ENCODE results near the gene SLC22A17. TPM values are rescaled to one million over a fixed set of nuclear protein-coding genes. Genes with fewer than 3 reads are reported as not detected.

Gene SLC22A17
- total and polyA plus RNA-seq, 2 of the 8 experiments (the other 6 are each of a cell fraction or from before 2014, with no cell fraction given), result 43.0 to 49.0 TPM

DNA sequence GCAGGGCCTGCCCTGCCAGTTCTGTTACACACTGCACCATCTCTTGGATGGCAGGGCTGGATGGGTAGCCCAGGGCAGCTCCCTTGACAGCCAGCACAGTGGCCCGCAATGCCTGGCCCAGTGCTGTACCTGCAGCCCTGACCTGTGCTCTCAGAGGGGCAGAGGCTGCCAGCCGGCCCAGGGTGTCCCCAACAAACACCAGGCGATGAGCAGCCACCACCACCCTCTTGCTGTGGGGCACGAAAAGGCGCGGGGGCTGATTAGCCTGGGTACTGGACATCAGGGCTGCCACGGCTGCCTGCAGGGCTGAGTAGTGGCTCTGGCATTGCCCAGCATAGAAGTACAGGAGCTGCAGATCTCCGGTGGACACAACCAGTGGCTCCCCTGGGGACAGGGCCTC is 4.6 kb upstream of the SLC22A17 start:
- H3K27ac ChIP-seq (ENCODE audit: low read depth, low read length), result no peak overlapping the region

More for the DNA sequence above, 4.6 kb upstream of the SLC22A17 start:
- no peak overlapping the region for H2BK12ac ChIP-seq (ENCODE audit: low read depth, low read length)
- no peak overlapping the region for H3K23ac ChIP-seq (ENCODE audit: insufficient read length)
- no peak overlapping the region for H2BK5ac ChIP-seq (ENCODE audit: low read depth, low read length)
- H3K23me2 ChIP-seq (ENCODE audit: low read depth, low read length), result peaks cover 2% of the 10 kb centered on the region; the same call in 1 of the 2 replicates
- no peaks in the 10 kb centered on the region for H3K9me3 ChIP-seq (ENCODE audit: insufficient read depth in 2 of 2, low read depth in 1 of 2, low read length in 1 of 2)
- DNase-seq (ENCODE audit: low read depth in 1 of 2, low spot score in 2 of 2) (no peak), FAIRE-seq (no peak)
- no peak overlapping the region for H3K18ac ChIP-seq (ENCODE audit: extremely low read depth, low read length)
- H4K20me1 ChIP-seq (replicated peaks in 1 of 2; ENCODE audit: control insufficient read depth in 1 of 2, insufficient read depth in 2 of 2, low read length in 2 of 2), result peaks cover 8 to 10% of the 10 kb centered on the region in 2 experiments
- TF ChIP-seq CBX5 (IDR thresholded peaks at IDR 0.05; ENCODE audit: low read depth, low read length), result no peak
- no peak for TF ChIP-seq JUN (IDR thresholded peaks at IDR 0.05; ENCODE audit: low read depth, low read length)
- no peak for TF ChIP-seq HDAC2 (IDR thresholded peaks at IDR 0.05; ENCODE audit: borderline replicate concordance in 1 of 2, low read depth in 2 of 2, low read length in 2 of 2)
- no peak overlapping the region for H3K4ac ChIP-seq (replicated peaks; ENCODE audit: insufficient read length, low read depth, low read length)
- H3K9ac ChIP-seq (replicated peaks in 1 of 4; ENCODE audit: extremely low read depth in 1 of 4, low read depth in 3 of 4, low read length in 3 of 4), result no peak overlapping the region
- H3K27me3 ChIP-seq (replicated peaks in 1 of 4; ENCODE audit: control insufficient read depth in 3 of 4, extremely low read depth in 1 of 4, insufficient read depth in 3 of 4, low read length in 3 of 4), result peaks cover 0 to 8% (median 4%) of the 10 kb centered on the region in 4 experiments; a peak in 4 of 7 replicates
- no peak overlapping the region for H2AK5ac ChIP-seq (ENCODE audit: low read depth, low read length)
- H2BK120ac ChIP-seq (replicated peaks; ENCODE audit: low read depth, low read length), result no peak overlapping the region
- POLR2A ChIA-PET (ENCODE audit: partially characterized antibody), result interaction anchor here (1.7 kb wide), 1 partner anchor 36 kb away, joined by 5 read pairs; the partner anchor contains the start of gene PABPN1
- H3K79me1 ChIP-seq (ENCODE audit: low read depth, low read length), result no peaks in the 10 kb centered on the region
- no peak overlapping the region for H3K56ac ChIP-seq (replicated peaks; ENCODE audit: insufficient read length, low read depth, low read length)
- no peak overlapping the region for H3K4me2 ChIP-seq (ENCODE audit: insufficient read depth in 1 of 2, low read depth in 2 of 2, low read length in 2 of 2)
- no peak overlapping the region for H3K14ac ChIP-seq (ENCODE audit: insufficient read length)
- no peak overlapping the region for H4K91ac ChIP-seq (replicated peaks; ENCODE audit: insufficient read length, low read length)
- H2AFZ ChIP-seq (ENCODE audit: low read length), result no peak overlapping the region
- H3K36me3 ChIP-seq (ENCODE audit: control insufficient read depth in 2 of 4, insufficient read depth in 4 of 4, low read length in 3 of 4), result peaks cover 0 to 22% (median 10%) of the 10 kb centered on the region in 4 experiments; a peak in 4 of 8 replicates
- H3K79me2 ChIP-seq (ENCODE audit: control insufficient read depth in 1 of 2, insufficient read depth in 2 of 2, low read length in 2 of 2), result no peaks in the 10 kb centered on the region
- H4K5ac ChIP-seq (ENCODE audit: insufficient read length, low read depth, low read length), result no peak overlapping the region
- CTCF ChIA-PET (ENCODE audit: partially characterized antibody), result interaction anchor here (1.0 to 20.9 kb wide), 6 partner anchors 10 to 93 kb away, joined by 3 to 333 read pairs (median 8); partner anchors contain the start of genes CMTM5 and IL25
- WGBS, 2 experiments (ENCODE audit: extremely low coverage in 1 of 2, insufficient coverage in 1 of 2, insufficient read length in 1 of 2, insufficient replicate concordance in 2 of 2, low coverage in 1 of 2, low lambda C conversion rate in 2 of 2, missing lambda C conversion rate in 1 of 2), result 91% methylated on average over 6 of the region's 8 CpGs; no CpG with 5 or more reads in 1 of the 2 experiments
- H2BK20ac ChIP-seq (ENCODE audit: low read length), result no peak overlapping the region
- no peak overlapping the region for H2BK15ac ChIP-seq (ENCODE audit: low read length)
- peaks cover 0 to 2% (median 0%) of the 10 kb centered on the region in 4 experiments; a peak in 2 of 7 replicates for H3K4me1 ChIP-seq (replicated peaks in 1 of 4; ENCODE audit: control insufficient read depth in 3 of 4, insufficient read depth in 4 of 4, low read length in 3 of 4)
- H3K4me3 ChIP-seq (ENCODE audit: extremely low read depth in 1 of 4, insufficient read depth in 2 of 4, low read depth in 3 of 4, low read length in 4 of 4), result no peak overlapping the region
- H4K8ac ChIP-seq (ENCODE audit: extremely low read depth, insufficient read depth, low read length), result no peak overlapping the region

All from H1 (cell line).